NCI-H226 (cell line): ENCODE data around the gene SOX10.
"Not testable (repeated sequence)": the region's sequence is repeated elsewhere in the genome, so short reads cannot be mapped to it uniquely, and the experiment has no call there.

Source experiments
- DNase-seq: peaks from one replicate; pipeline ENCODE4 v3.0.0-alpha.2; 2015

The SOX10 gene

DNA sequence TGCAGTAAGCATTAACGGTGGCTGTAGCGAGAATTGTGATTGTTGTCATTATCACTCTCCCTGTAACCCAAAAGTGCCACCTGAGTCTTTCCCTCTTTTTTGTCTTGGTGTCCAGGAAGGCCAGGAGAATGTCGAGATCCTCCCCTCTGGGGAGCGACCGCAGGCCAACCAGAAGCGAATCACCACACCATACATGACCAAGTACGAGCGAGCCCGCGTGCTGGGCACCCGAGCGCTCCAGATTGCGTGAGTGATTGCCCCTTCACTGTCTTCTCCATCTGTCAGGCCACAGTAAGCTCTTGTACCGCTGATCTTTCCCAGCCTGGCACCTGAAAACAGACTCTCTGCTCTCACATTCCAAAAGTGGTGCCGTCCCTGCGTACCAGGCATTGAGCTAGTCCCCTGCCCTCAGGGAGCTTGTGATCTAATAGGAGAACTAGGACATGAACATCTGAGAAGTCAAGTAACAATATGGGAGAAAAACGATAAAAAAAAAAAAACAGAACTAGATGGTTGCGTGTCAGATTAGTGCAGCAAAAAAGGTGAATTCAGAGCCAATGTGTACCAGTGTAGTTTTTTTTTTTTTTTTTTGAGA is 25.0 kb downstream of the SOX10 start:
- DNase-seq, result no peak

DNA sequence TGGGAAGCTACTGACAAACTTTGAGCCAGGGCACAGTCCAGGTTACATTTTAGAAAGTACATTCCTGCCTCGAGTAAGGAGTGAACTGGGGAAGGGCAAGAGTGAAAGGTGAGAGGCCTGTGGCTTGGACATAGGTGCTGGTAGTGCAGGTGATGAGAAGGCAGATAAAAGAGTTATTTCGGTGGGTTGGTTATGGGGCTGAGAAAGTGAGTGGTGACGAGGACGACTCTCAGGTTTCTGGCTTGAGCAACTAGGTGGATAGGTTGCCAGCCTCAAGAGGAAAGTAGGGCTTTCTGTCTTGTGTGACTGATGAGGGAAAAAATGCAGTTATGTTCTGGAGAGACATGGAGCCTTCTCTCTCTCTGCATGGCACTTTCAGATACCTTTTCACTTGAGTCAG is 27.1 kb downstream of the SOX10 start:
- no peak for DNase-seq

DNA sequence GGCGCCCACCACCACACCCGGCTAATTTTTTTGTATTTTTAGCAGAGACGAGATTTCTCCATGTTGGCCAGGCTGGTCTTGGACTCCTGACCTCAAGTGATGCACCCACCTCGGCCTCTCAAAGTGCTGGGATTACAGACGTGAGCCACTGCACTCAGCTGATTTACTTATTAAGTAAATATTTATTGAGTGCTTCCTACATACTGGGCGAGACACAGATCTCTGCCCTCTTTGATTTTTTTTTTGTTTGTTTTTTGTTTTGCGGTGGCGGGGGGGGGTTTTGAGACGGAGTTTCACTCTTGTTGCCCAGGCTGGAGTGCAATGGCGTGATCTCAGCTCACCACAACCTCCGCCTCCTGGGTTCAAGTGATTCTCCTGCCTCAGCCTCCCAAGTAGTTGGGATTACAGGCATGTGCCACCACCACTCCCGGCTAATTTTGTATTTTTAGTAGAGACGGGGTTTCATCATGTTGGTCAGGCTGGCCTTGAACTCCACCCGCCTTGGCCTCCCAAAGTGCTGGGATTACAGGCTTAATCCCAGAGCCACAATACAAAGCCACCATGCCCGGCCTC is 28.4 kb downstream of the SOX10 start:
- DNase-seq, result not testable (repeated sequence)

DNA sequence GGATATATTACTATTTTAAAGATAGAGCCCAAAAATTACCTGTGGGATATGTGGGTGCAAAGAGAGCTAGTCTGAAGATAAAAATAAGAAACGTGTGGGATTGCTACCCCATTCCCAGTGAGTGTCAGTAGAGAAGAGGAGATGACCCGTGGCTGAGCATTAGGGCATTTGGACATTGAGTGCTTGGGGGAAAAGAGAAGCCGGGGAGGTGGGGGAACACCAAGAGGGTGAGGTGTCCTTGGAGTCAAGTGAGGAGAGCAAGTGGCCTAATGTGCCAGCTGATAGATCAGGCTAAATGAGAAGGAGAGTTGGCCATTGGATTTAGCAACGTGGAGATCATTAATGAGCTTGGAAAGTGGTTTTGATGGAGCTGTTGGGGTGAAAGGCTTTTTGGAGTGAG is 29.7 kb downstream of the SOX10 start:
- no peak for DNase-seq

DNA sequence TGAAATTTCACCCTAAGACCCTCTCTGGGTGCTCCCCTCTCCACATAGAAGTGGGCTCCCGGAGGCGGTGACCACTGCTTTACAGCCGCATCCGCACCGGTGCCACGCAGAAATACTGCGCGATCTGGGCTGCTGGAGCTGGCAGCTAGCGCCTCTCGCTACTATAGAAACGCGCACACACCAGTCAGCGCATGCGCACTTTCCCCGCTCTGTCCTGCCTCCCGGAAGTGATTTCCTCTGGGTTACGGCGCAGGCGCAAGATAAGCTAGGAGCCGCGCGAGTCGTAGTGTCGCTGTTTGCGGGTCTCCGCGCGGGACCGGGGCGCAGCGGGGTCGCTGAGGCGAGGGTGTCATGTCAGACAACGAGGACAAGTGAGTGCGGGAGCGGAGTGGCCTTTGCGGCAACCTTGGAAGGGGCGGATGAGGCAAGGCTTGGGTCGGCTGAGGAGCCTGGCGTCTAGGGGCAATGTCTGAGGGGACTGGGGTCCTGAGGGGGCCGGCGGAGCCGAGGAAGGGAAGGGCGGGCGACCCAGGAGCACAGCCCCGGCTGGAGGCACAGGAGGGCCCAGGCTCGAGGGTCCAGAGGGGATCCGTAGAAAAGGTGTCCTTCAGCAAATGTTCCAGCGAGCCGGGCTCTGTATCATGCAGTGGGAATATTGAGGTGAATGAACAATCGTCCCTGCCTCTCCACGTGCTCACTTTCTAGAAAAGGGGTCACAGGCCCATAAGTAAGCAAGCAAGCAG is 30.7 kb downstream of the SOX10 start, which contains the start of the genes C22orf23 and POLR2F:
C22orf23 (minus strand) TSS at position 165 of the 743 bp plus-strand sequence. CDS start 452 bp downstream, outside the sequence.
POLR2F (plus strand) TSS at position 263 of the 743 bp plus-strand sequence; CDS start at position 352, 89 bp downstream.
- peak; percentile 70 for DNase-seq

DNA sequence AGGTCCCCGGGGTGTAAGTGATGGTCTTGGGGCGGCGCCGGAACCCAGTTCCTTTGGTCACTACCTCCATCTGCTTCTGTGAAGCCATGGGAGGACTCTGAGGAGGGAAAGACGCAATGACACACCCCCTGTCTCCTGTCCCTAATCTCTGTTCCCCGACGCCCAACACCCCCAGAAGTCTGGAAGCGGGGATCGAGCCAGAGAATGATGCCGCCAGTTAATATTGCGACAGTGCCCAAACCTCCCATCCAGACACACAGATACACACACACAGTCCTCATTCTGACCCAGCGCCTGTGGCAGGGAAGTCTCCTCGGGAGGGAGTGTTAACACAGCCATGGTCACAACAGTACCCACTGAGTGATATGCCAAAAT is 31.3 kb downstream of the SOX10 start:
- no peak for DNase-seq

DNA sequence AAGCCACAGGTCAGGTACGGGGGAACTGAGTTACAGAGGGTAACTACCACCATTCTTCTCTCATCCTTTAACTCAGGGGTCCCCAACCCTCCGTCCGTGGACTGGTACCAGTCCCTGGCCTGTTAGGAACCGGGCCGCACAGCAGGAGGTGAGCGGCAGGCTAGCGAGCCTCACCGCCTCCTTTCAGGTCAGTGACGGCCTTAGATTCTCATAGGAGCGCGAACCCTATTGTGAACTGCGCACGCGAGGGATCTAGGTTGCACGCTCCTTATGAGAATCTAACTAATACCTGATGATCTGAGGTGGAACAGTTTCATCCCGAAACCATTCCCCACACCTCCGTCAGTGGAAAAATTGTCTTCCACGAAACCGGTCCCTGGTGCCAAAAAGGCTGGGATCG is 31.7 kb downstream of the SOX10 start:
- DNase-seq, result not testable (repeated sequence)

DNA sequence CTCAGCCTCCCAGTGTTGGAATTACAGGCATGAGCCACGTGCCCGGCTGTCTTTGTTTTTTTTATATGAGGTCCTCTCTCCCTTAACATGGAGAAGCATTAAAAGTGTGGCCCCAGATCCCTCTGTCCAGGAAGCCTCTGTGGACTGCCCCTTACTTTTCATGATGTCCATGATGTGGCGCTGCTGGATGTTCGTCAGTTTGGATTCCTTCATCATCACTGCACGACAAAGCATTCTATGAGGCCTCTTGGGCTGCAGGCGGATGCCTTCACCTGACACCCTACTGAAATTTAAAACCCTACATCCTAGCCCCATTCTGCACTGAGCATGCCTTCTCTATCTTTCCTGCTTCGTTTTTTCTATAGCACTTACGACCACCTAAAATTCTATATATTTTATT is 33.0 kb downstream of the SOX10 start:
- no peak for DNase-seq

DNA sequence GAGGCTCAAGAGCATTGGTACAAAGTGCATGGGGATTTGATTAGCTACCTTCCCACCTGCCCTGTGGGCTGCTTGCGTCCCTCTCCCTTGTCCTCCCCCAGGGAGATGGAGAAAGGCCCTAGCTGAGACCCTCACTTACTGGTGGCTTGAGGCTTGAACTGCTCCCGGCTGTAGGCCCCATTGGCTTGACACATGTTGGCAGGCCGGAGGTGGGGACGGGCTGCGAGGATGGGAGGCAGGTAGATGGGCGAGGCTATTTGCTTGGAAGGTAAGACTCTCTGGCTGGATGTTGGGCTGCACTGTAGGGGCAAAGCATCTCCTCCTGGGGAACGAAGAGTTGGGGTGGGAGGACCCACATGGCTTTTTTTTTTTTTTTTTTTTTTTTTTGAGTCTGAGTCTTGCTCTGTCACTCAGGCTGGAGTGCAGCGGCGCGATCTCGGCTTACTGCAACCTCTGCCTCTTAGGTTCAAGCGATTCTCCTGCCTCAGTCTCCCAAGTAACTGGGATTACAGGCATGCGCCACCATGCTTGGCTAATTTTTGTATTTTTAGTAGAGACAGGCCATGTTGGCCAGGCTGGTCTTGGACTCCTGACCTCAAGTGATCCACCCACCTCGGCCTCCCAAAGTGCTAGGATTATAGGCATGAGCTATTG is 37.1 kb downstream of the SOX10 start:
- not testable (repeated sequence) for DNase-seq

DNA sequence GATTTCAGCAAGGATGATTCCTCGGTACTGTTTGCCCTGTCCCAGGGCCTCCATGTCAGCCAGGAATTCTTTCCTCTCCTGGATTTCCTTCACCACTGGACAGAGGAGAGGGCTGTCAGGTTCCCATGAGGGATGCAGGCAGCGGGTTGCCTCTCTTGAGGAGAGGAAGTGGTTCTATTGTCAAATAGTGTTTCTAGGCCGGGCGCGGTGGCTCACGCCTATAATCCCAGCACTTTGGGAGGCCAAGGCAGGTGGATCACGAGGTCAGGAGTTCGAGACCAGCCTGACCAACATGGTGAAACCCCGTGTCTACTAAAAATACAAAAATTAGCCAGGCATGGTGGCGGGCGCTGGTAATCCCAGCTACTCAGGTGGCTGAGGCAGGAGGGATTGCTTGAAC is 39.9 kb downstream of the SOX10 start:
- DNase-seq, result not testable (repeated sequence)

DNA sequence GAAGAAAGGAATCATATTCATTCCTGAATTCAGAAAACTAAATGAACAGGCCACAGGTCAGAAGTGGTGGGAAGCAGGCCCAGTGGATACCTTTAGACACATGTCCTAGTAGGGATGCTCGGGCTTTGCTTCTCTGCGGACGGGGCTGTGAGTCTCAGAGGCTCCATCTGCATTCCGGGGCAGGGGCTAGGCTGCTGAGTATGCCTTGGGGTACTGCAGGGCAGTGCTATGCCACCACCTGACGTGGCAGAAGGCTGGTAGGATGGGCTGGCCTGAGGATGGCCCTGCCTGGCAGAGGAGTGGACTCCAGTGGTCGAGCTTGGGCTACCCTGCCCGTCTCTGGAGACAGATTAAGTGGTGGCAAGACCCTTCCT is 40.5 kb downstream of the SOX10 start:
- no peak for DNase-seq

DNA sequence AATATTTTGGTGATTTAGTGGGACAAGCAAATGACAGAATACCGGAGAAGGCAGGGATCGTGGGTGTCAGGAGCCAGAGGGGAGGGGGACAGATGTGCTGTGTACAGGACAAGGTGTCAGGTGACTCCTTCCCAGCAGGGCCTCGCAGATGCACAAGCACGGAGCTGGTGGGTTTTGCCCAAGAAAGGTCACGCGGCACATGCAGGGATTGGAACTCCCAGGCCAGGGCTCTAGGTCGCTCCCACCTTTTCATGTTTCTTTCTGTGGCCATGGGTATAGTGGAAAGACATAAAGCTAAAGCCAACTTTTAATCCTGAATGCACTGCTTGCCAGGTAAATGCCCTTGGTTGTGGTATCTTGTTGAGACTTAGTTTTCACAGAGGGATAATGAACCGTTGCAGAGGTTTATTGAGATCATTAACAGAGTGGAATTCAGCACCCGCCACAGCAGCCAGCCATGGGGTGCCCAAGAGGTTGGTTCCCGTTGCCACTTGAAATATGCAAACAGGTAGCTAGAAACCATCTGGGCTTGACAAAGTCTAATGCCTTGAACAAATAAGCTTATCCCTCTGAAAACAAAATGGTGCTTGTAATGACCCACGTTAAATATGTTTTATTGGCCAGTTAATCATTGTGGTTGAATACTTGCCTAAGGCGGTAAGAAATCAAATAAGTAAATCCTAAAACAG is 41.1 kb downstream of the SOX10 start:
- DNase-seq, result no peak

DNA sequence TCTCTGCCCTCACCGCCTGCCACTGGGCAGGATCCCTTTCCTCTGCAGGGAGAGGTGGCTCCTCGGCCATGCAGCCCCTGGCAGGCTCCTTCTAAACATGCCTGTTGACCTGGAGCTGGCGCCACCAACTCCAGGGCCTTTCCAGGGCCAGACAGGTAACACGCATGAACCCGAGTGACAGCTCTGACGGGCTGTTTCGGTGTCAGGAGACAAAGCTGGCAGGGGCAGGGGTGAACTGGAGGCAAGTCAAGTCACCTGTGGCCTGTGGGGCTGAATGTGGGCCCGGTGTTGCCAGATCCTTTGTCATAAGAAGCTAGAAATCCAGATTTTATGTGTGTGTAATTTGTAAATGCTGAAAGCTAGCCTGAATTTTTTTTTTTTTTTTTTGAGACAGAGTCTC is 42.2 kb downstream of the SOX10 start:
- DNase-seq, result no peak

DNA sequence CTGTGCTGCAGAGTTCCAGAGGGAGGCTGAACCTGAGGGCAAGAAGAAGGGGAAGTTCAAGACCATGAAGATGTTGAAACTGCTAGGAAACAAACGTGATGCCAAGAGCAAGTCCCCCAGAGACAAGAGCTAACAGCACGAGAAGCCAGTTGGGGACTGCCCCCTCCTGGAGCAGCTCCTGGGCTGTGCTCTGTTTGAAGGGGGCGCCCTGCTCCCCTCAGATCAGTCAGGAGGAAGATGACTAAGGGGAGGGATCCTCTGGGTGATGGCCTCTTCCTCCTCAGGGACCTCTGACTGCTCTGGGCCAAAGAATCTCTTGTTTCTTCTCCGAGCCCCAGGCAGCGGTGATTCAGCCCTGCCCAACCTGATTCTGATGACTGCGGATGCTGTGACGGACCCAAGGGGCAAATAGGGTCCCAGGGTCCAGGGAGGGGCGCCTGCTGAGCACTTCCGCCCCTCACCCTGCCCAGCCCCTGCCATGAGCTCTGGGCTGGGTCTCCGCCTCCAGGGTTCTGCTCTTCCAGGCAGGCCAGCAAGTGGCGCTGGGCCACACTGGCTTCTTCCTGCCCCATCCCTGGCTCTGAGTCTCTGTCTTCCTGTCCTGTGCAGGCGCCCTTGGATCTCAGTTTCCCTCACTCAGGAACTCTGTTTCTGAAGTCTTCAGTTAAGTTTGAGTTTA is 43.5 kb downstream of the SOX10 start:
- DNase-seq, result no peak

DNA sequence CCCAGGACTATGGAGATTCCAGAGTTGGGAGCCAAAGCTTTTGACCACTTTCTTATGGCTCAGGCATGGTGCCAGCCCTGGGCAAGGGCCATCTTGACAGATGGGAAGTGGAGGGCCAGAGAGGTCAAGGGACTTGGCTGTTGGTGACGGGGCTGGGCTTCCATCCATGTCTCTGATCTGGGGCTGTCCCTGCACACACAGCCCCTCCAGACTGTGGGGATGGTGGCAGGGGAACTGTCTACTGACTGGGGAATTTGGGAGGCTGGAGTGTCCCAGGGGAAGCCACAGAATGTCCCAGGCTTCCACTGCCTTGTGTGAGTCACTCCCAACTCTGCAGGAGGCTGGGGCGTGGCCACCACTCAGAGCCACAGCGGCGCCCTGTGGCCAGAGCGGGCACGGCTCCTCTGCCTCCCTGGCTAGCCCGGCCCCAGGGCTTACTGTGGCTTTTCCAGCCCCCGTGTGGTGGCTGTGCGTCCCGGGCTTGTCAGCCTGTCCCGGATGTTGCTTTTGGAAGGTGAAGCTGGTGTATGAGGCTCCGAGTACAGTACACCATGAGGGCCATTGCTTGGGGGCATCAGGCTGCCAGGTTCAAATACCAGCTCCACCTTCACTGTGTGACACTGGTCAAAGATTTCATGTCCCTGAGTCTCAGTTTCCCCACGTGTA is 50.5 kb downstream of the SOX10 start:
- DNase-seq, result peak; percentile 49

DNA sequence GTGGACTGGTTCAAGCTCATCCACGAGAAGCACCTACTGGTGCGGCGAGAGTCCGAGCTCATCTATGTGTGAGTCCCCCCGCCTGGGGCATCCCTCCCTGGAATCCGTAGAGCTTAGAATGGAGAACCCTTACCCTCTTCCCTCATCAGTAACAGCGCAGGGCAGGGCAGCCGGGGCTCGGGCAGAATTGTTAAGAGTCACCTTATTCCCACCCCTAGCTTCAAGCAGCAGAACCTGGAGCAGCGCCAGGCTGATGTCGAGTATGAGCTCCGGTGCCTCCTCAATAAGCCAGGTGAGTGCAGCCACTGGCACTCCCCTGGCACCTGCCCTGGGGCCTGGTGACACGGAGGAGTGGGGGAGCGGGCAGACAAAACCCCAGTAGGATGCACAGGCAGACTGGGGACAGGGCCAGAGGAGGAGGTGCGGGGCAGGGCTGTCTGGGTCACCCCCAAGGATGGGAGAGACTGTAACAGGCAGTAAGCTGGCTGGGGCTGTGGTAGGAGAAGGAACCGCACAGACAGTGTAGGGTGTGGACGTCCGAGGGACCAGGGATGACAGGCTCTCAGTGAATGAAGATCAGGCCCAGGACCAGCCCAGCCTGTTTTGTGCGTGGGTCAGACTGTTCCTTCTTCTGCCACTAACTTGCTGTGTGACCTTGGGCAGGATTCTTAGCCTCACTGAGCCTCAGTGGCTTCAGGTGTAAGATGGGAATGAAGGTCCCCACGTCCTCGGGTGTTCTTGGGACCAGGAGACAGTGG is 51.4 kb downstream of the SOX10 start:
- DNase-seq, result no peak

DNA sequence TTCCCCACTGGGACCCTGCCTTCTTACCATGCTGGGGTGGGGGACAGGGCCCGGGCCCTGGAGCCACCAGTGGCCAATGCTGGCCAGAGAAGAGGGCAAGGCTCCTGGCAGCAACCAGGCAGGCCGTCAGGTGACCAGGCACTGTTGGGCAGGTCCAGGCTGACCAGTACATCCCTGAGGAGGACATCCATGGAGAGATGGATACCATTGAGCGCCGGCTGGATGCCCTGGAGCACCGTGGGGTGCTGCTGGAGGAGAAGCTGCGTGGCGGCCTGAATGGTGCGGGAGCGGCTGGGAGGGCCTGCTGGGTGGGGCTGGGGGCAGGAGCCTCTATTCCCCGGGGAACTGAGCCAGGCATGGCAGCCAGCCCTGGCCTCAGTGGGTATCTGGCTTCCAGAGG is 52.0 kb downstream of the SOX10 start:
- no peak for DNase-seq

DNA sequence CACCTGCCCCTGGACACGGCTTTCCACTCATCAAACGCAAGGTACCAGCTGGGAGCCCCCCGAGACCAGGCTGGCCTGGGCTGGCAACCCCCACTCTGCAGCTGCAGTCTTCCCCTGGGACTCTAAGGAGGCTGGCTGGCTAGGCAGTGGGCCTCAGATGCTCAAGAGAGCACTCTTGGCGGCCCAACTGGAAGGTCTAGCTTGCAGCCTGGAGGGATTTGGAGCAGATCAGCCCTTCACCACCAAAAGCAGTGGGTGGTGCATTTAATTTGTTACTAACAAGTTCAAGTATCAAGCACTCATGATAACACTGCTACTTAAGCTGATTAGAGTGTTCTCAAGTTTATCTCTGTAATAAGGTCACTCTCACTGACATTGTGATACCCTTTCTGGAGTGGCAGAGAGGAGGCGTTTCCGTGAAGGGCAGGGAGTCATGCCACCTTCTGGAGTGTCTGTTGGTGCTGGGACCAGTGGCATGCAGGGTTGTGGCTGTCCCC is 52.4 kb downstream of the SOX10 start:
- no peak for DNase-seq

DNA sequence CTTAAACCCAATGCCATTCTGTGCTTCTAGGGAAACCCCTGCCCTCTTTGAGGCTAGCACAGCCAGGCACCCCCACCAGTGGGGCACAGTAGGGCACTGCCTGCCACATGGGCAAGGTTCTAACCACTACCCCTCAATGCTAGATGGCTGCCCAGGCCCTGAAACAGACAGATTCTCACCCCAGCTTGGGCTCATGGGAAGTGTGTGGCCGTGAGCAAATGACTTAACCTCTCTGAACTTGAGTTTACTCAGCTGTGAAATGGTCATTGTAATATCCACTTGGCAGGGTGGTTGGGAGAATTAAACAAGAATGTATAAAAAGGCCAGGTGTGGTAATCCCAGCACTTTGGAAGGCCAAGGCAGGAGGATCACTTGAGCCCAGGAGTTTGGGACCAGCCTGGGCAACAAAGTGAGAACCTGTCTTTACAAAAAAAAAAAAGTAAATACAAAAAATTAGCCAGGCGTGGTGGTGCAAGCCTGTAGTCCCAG is 53.4 kb downstream of the SOX10 start:
- DNase-seq, result no peak

DNA sequence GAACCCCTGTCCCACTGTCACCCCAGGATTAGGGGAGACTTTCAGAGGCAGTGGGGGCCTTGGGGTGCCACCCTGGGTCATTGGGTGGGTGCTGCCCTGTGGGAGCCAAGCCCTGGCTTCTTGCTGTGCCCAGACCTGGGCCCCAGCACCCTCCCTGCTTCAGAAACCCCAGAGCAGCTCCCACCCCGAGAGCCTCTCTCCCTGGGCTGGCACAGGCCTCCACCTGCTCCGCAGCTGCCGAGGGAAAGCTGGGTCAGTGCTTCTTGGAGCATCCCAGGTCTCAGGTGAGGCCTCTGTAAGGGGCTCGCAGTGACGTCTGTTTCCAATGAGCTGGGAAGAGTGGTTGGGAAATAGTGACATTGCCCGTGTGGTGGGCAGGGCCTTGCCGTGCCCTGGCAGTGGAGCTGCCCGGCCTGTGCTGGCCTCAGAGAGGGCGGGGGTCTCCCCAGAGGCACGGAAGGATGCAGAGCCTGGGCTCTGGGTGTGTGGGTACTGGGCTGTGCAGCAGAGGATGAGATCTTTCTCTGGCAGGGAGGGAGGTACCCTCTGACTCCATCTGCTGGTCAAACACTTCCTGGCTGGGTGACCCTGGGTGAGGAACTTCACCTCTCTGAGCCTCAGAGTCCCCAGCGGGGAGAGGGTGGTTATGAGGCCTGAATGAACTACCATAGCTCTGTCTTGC is 53.9 kb downstream of the SOX10 start:
- no peak for DNase-seq
